ENCODE data around the gene YY1. TPM values are rescaled to one million over a fixed set of nuclear protein-coding genes. Genes with fewer than 3 reads are reported as not detected.

Gene YY1
- total and polyA plus RNA-seq, 9 of the 15 experiments (the other 6 are each of a cell fraction or from before 2014, with no cell fraction given) = 20.8 to 74.2 (median 46.7) TPM

DNA sequence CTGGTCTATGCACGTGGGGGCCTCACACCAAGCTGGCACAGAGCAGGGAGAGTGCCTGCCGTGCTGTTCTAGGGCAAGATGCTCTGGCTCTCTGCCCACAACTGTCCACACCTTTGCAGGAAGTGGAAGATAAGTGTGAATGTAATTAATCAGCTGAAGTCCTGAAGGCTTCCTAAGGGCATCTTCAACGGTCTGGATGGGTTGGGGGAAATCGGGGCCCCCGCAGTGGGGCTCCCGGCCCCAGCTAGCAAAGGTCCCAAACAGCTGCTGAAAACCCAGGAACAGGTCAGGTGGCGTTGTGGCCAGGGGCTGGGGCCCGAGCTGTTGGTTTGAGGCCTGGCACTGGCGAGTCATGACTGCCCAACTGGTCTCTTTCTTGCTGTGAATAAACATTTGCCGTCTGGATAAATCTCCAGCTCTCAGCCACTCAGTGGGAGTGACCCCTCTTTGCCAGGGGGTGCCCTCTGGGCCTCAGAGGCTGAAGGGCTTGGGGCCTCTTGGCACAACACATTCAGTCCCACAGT lies 74.0 kb downstream of the YY1 start:
- Histone ChIP-seq H3K27ac (ENCODE audit: extremely low read depth, low read depth, low read length) (no peak overlapping the region), H3K9me3 (replicated peaks; ENCODE audit: control insufficient read depth, insufficient read depth, low read depth, low read length) (no peaks in the 10 kb centered on the region), H3K9ac (ENCODE audit: insufficient read depth in 1 of 2, low read depth in 2 of 2, low read length in 2 of 2) (peak overlapping the region in 1 of 2 experiments; percentile 81; a peak in 2 of 4 replicates), H3K9me1 (ENCODE audit: control insufficient read depth, insufficient read depth, low read length) (no peaks in the 10 kb centered on the region), H4K20me1 (replicated peaks; ENCODE audit: control insufficient read depth, insufficient read depth, low read length) (no peaks in the 10 kb centered on the region), H3K27me3 (ENCODE audit: control insufficient read depth in 2 of 2, insufficient read depth in 2 of 2, low read length in 2 of 2) (no peaks in the 10 kb centered on the region), H3K4me2 (ENCODE audit: insufficient read depth, low read length) (no peak overlapping the region), H2AFZ (ENCODE audit: low read depth, low read length) (0 out of 2 replicates have a peak overlapping the region, but pooled peaks have one; percentile 59), H3K36me3 (ENCODE audit: control insufficient read depth, insufficient read depth, low read length) (no peaks in the 10 kb centered on the region), H3K4me3 (no peak overlapping the region), H3K4me1 (replicated peaks in 1 of 2; ENCODE audit: control insufficient read depth in 2 of 2, insufficient read depth in 2 of 2, low read length in 2 of 2) (peaks cover 10 to 20% of the 10 kb centered on the region in 2 experiments; a peak in 4 of 5 replicates), H3K79me2 (ENCODE audit: control insufficient read depth, insufficient read depth, low read length) (no peaks in the 10 kb centered on the region)
- 35% methylated on average over 9 of the region's 10 CpGs for WGBS (ENCODE audit: insufficient coverage, low coverage, missing lambda C conversion rate)
- intact Hi-C loops (cut with micrococcal nuclease) = no loop called here
- ATAC-seq = no peak
- no TSS peak for BruUV-seq (replicated peaks)
- DNase-seq (ENCODE audit: extremely low read depth in 1 of 4, low spot score in 3 of 4) = no peak
- in situ Hi-C loops (cut with MboI) = no loop called here
- ChIA-PET POLR2A (interaction anchor here (1.1 to 1.6 kb wide), 2 partner anchors 18 to 20 kb away, joined by 4 read pairs; no protein-coding TSS in a partner anchor), CTCF (ENCODE audit: low intra/inter-chr PET ratio) (no interaction called here)
- FAIRE-seq = no peak
- TF ChIP-seq MEIS2 (IDR thresholded peaks at IDR 0.05; ENCODE audit: partially characterized antibody) (peak; percentile 52), SNRNP70 (optimal IDR thresholded peaks at IDR 0.05; ENCODE audit: low read depth, low read length) (no peak), PHTF2 (CRISPR knock-in tag; IDR thresholded peaks at IDR 0.05) (no peak), TEAD2 (tag; IDR thresholded peaks at IDR 0.05) (no peak)
- TF ChIP-seq, protein P1, sequence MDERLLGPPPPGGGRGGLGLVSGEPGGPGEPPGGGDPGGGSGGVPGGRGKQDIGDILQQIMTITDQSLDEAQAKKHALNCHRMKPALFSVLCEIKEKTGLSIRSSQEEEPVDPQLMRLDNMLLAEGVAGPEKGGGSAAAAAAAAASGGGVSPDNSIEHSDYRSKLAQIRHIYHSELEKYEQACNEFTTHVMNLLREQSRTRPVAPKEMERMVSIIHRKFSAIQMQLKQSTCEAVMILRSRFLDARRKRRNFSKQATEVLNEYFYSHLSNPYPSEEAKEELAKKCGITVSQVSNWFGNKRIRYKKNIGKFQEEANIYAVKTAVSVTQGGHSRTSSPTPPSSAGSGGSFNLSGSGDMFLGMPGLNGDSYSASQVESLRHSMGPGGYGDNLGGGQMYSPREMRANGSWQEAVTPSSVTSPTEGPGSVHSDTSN (CRISPR knock-in tag; IDR thresholded peaks at IDR 0.05; ENCODE audit: low read depth) = no peak
- TF ChIP-seq, protein P1 (tag; conservative IDR thresholded peaks at IDR 0.05; ENCODE audit: low read depth) = peak; percentile 31
